ENCODE results near the gene ARMS2.

Gene ARMS2

GRCh38 chr10:122499012-122499411 is 44.6 kb downstream of the ARMS2 start:
- Histone ChIP-seq H3K9me3 (no peaks in the 10 kb centered on the region), H4K20me1 (no peaks in the 10 kb centered on the region), H3K4me1 (peaks cover 7% of the 10 kb centered on the region; the same call in 1 of the 2 replicates), H3K4me3 (no peak overlapping the region), H3K36me3 (no peaks in the 10 kb centered on the region), H3K4me2 (no peak overlapping the region), H3K27me3 (no peaks in the 10 kb centered on the region), H3K27ac (no peak overlapping the region), H3K9ac (no peak overlapping the region)
- no peak for TF ChIP-seq Cebpa-rat (IDR thresholded peaks at IDR 0.05)

DNA sequence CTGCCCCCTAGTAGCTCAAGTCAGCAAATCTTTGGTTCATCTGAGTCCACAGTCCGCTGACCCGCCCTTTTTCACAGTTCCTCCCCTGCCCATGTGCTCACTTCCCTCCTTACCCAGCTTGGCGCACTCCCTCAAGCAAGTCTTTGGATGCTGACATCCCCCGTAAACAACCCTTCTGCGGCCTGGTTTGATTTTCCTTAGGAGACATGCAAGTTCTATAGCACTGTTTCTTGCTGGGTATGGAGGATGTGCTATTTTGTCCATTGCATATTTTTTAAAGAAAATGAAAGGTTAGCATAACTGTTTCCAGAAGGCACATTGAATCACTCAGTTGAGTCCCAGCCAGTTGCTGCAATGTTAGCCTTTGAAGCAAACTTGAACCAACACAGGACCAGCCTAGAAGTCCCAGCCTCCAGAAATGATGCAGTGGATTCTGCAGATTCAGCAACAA is 45.1 kb downstream of the ARMS2 start:
- H3K27me3 ChIP-seq = no peaks in the 10 kb centered on the region
- peaks cover 7% of the 10 kb centered on the region; the same call in 1 of the 2 replicates for H3K4me1 ChIP-seq
- no peaks in the 10 kb centered on the region for H3K36me3 ChIP-seq
- no peaks in the 10 kb centered on the region for H3K9me3 ChIP-seq
- TF ChIP-seq Cebpa-rat (IDR thresholded peaks at IDR 0.05) = no peak
- no peak overlapping the region for H3K4me3 ChIP-seq
- no peaks in the 10 kb centered on the region for H4K20me1 ChIP-seq
- H3K4me2 ChIP-seq = no peak overlapping the region
- H3K9ac ChIP-seq = no peak overlapping the region
- H3K27ac ChIP-seq = no peak overlapping the region

GRCh38 chr10:122500194-122500593 is 45.7 kb downstream of the ARMS2 start:
- Histone ChIP-seq H3K27me3 (no peaks in the 10 kb centered on the region), H4K20me1 (no peaks in the 10 kb centered on the region), H3K4me3 (no peak overlapping the region), H3K9ac (no peak overlapping the region), H3K4me2 (no peak overlapping the region), H3K36me3 (no peaks in the 10 kb centered on the region), H3K27ac (no peak overlapping the region), H3K4me1 (peaks cover 7% of the 10 kb centered on the region; the same call in 1 of the 2 replicates), H3K9me3 (no peaks in the 10 kb centered on the region)
- no peak for TF ChIP-seq Cebpa-rat (IDR thresholded peaks at IDR 0.05)

DNA sequence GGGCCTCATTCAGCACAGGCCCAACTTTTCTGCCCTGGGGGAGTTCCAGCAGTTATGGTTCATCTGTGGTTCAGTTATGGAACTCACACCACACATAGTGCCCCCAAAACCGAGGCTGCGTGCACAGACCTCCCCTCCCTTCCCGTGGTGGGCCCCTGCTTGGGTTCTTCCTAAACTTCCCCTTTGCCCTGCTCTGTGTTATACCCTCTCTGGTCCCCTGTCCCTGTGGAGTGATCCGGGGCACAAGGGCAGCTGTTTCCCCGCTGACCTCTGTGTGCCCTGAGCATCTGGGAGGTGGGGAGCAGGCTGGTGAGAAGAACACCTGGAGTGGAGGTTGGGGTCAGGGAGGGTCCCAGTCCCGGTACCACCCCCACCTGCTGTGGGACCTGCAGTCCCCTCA is 46.3 kb downstream of the ARMS2 start:
- TF ChIP-seq Cebpa-rat (IDR thresholded peaks at IDR 0.05) = no peak

GRCh38 chr10:122503012-122503411 is 48.6 kb downstream of the ARMS2 start:
- Histone ChIP-seq H3K4me2 (no peak overlapping the region), H3K4me1 (peaks cover 7% of the 10 kb centered on the region; the same call in 1 of the 2 replicates), H3K27me3 (no peaks in the 10 kb centered on the region), H3K4me3 (no peak overlapping the region), H3K27ac (no peak overlapping the region), H3K9me3 (no peaks in the 10 kb centered on the region), H4K20me1 (no peaks in the 10 kb centered on the region), H3K36me3 (no peaks in the 10 kb centered on the region), H3K9ac (no peak overlapping the region)
- no peak for TF ChIP-seq Cebpa-rat (IDR thresholded peaks at IDR 0.05)

More for the DNA sequence above, 46.3 kb downstream of the ARMS2 start:
- no peaks in the 10 kb centered on the region for H4K20me1 ChIP-seq
- no peak overlapping the region for H3K4me3 ChIP-seq
- no peak overlapping the region for H3K27ac ChIP-seq
- H3K4me1 ChIP-seq = peaks cover 7% of the 10 kb centered on the region; the same call in 1 of the 2 replicates
- no peaks in the 10 kb centered on the region for H3K36me3 ChIP-seq
- H3K9ac ChIP-seq = no peak overlapping the region
- no peaks in the 10 kb centered on the region for H3K9me3 ChIP-seq
- H3K4me2 ChIP-seq = no peak overlapping the region
- no peaks in the 10 kb centered on the region for H3K27me3 ChIP-seq

- Histone ChIP-seq H3K27ac (no peak overlapping the region), H3K27me3 (no peaks in the 10 kb centered on the region), H3K4me1 (peaks cover 5% of the 10 kb centered on the region; the same call in 1 of the 2 replicates), H3K9ac (no peak overlapping the region), H4K20me1 (no peaks in the 10 kb centered on the region), H3K9me3 (no peaks in the 10 kb centered on the region), H3K4me2 (no peak overlapping the region), H3K4me3 (no peak overlapping the region), H3K36me3 (no peaks in the 10 kb centered on the region)
- TF ChIP-seq Cebpa-rat (IDR thresholded peaks at IDR 0.05) = no peak
Observed at GRCh38 chr10:122503886-122504609, 49.6 kb downstream of the ARMS2 start.

DNA sequence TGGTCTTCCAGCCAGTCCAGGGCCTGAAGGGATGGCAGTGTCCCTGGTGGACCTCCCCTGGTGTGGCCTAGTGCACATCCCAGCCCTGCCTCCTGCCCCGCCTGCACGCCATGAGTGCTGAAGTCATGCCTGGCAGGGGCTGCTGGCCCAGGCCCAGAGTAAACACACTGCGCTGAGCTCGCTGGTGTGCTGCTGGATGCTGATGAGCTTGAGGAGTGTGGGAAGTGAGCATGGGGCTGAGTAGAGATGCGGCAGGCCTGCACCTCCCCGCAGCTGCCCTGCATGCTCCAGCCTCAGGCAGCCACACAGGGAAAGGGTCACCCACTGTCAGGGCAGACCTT is 50.1 kb downstream of the ARMS2 start:
- no peak for TF ChIP-seq Cebpa-rat (IDR thresholded peaks at IDR 0.05)
- no peak overlapping the region for H3K9ac ChIP-seq

DNA sequence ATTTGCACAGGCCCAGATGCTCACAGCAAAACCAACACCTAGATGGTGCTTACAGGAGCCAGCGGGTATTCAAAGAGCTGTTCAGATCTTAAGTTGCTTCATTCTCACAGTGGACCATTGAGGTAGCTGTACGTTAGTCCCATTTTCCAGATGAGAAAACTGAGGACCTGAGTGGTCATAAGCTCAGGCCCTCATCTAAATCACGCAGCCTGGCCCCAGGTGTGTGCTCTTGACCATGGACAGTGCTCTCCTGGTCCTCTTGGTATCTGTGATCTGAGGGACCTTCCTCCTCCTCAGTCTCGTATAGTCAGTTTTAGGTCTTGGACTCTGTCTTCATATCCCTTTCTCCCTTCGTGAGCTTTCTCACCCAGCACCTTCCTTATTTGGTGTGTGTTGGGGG is 50.6 kb downstream of the ARMS2 start:
- Histone ChIP-seq H3K4me3 (no peak overlapping the region), H3K9me3 (no peaks in the 10 kb centered on the region), H3K4me1 (no peaks in the 10 kb centered on the region), H3K27me3 (no peaks in the 10 kb centered on the region), H3K36me3 (no peaks in the 10 kb centered on the region), H3K9ac (no peak overlapping the region), H3K27ac (no peak overlapping the region), H3K4me2 (no peak overlapping the region), H4K20me1 (no peaks in the 10 kb centered on the region)
- no peak for TF ChIP-seq Cebpa-rat (IDR thresholded peaks at IDR 0.05)

More for the DNA sequence above, 50.1 kb downstream of the ARMS2 start:
- Histone ChIP-seq H3K4me3 (no peak overlapping the region), H3K9me3 (no peaks in the 10 kb centered on the region), H3K36me3 (no peaks in the 10 kb centered on the region), H3K27me3 (no peaks in the 10 kb centered on the region), H3K4me2 (no peak overlapping the region), H4K20me1 (no peaks in the 10 kb centered on the region), H3K27ac (no peak overlapping the region), H3K4me1 (no peaks in the 10 kb centered on the region)

DNA sequence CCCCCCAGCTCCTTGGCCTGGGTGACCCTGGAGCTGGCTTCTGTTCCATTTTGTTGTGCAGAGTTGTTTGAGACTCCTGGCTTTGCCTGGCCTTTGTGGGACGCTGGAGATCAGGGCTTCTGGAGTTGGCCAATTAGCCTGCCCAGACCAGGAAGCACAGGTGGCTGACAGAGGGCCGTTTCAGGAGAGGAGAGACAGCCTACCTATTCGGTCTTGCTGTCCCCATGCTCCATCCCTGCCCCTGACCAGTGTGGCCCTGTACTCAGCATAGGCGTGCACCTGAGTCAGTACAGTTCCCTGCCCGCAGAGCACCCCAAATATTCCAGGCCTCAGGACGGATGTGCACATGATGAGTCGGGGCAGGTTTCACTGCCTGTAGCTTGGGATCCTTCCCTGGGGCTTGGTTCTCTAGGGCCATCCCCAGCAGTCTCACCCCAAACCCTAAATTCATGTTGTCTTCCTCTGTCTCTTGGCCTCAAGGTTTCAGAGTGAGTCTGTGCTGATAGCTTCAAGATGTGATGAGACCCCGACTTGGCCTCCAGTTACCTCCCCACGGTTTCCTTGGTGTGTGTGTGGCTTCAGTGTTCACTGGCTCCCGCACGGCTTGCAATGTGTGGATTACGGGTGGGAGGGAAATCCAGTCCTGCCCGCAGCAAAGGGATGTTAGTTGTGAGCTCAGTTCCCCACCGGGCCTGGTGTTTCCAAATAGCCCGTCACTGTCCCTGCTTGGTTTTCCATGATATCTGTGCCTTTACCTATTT is 51.6 kb downstream of the ARMS2 start:
- no peaks in the 10 kb centered on the region for H3K27me3 ChIP-seq
- no peaks in the 10 kb centered on the region for H3K36me3 ChIP-seq
- H3K9me3 ChIP-seq = no peaks in the 10 kb centered on the region
- H3K27ac ChIP-seq = no peak overlapping the region
- no peaks in the 10 kb centered on the region for H3K4me1 ChIP-seq
- TF ChIP-seq Cebpa-rat (IDR thresholded peaks at IDR 0.05) = no peak
- no peak overlapping the region for H3K4me2 ChIP-seq
- H3K9ac ChIP-seq = no peak overlapping the region
- H3K4me3 ChIP-seq = no peak overlapping the region
- no peaks in the 10 kb centered on the region for H4K20me1 ChIP-seq
